IMR-90 (cell line): ENCODE measurements around the gene CARD18. TPM values are rescaled to one million over a fixed set of nuclear protein-coding genes. Genes with fewer than 3 reads are reported as not detected.

Source experiments
- ATAC-seq: fragments of 200-7000 bp; cut with Tn5 transposase; 2 replicates; pipeline ENCODE4 v1.9.1; 2020; ENCODE audit warnings: low read depth, mild to moderate bottlenecking, moderate library complexity
- BruUV-seq: library from RNA; stranded (reverse); fragments of 400-500 nt; replicated peaks from 2 replicates; lab custom pipeline; 2021; lab: Mats Ljungman, UMichigan
- CTCF ChIA-PET: fragments of 300-600 bp; formaldehyde crosslinking; extraction: SDS; loops from one replicate; lab custom pipeline; 2021; ENCODE audit warnings: antibody characterized with exemption; lab: Yijun Ruan, JAX
- POLR2A ChIA-PET: fragments of 300-600 bp; sonication (Branson Sonifier 250); formaldehyde crosslinking; loops from one replicate; lab custom pipeline; 2022; ENCODE audit warnings: antibody characterized with exemption; ENCODE audit not compliant: unreplicated experiment; lab: Charles Lee
- DNase-seq: peaks from one replicate; pipeline ENCODE4 v3.0.0; 2013
- H2AFZ ChIP-seq: replicated peaks from 2 replicates; pipeline ENCODE3; 2013; ENCODE audit warnings: low read length, mild to moderate bottlenecking; ENCODE audit not compliant: poor library complexity
- H2AK5ac ChIP-seq: 2 replicates; pipeline ENCODE4 v1.6.1; 2013; ENCODE audit warnings: low read depth, low read length, inconsistent platforms
- H2AK9ac ChIP-seq: replicated peaks from 2 replicates; pipeline ENCODE3; 2013; ENCODE audit warnings: mild to moderate bottlenecking, low read depth, low read length, moderate library complexity; ENCODE audit not compliant: poor library complexity
- H2BK120ac ChIP-seq: 2 replicates; pipeline ENCODE4 v1.6.1; 2013; ENCODE audit warnings: low read depth, low read length, inconsistent platforms
- H2BK15ac ChIP-seq: 3 replicates; pipeline ENCODE4 v1.6.1; 2013; ENCODE audit warnings: low read depth, low read length, inconsistent platforms
- H2BK20ac ChIP-seq: 2 replicates; pipeline ENCODE4 v1.6.1; 2013; ENCODE audit warnings: low read depth, mild to moderate bottlenecking, inconsistent platforms, low read length, moderate library complexity
- H2BK5ac ChIP-seq: 2 replicates; pipeline ENCODE4 v1.6.1; 2013; ENCODE audit warnings: mild to moderate bottlenecking, low read depth, low read length, inconsistent platforms; ENCODE audit not compliant: poor library complexity, severe bottlenecking
- H3K14ac ChIP-seq: replicated peaks from 2 replicates; pipeline ENCODE4 v1.6.1; 2013; ENCODE audit warnings: low read depth, low read length, inconsistent platforms
- H3K18ac ChIP-seq: 2 replicates; pipeline ENCODE4 v1.6.1; 2013; ENCODE audit warnings: low read depth, low read length, control low read depth
- H3K23ac ChIP-seq: 2 replicates; pipeline ENCODE4 v1.6.1; 2013; ENCODE audit warnings: low read depth, low read length, inconsistent platforms
- H3K27ac ChIP-seq: 2 replicates; pipeline ENCODE4 v1.5.1; 2013; ENCODE audit warnings: mild to moderate bottlenecking, control low read depth, low read length; ENCODE audit not compliant: insufficient read depth
- H3K27me3 ChIP-seq: 2 replicates; pipeline ENCODE4 v1.6.1; 2013; ENCODE audit warnings: low read length; ENCODE audit not compliant: control insufficient read depth, insufficient read depth
- H3K36me3 ChIP-seq: 2 replicates; pipeline ENCODE4 v1.6.1; 2013; ENCODE audit warnings: low read length, mixed read lengths; ENCODE audit not compliant: control insufficient read depth, insufficient read depth
- H3K4ac ChIP-seq: 2 replicates; pipeline ENCODE4 v1.6.1; 2013; ENCODE audit warnings: low read depth, low read length, inconsistent platforms
- H3K4me1 ChIP-seq: 2 replicates; pipeline ENCODE4 v1.6.1; 2013; ENCODE audit warnings: low read length, mixed read lengths; ENCODE audit not compliant: control insufficient read depth, insufficient read depth
- H3K4me2 ChIP-seq: 2 replicates; pipeline ENCODE4 v1.6.1; 2013; ENCODE audit warnings: low read depth, mild to moderate bottlenecking, control low read depth, low read length, moderate library complexity
- H3K4me3 ChIP-seq: 2 replicates; pipeline ENCODE4 v1.5.1; 2013; ENCODE audit warnings: low read depth, mild to moderate bottlenecking, control low read depth, low read length, moderate library complexity; ENCODE audit not compliant: insufficient read depth
- H3K56ac ChIP-seq: 2 replicates; pipeline ENCODE4 v1.6.1; 2013; ENCODE audit warnings: low read length, inconsistent platforms; ENCODE audit not compliant: insufficient read depth; ENCODE audit errors: extremely low read depth
- H3K79me1 ChIP-seq, 2 experiments: 2 replicates each; pipeline ENCODE4 v1.6.1; 2013; ENCODE audit warnings: low read length in 2 of 2, inconsistent platforms in 1 of 2, low read depth in 1 of 2
- H3K9ac ChIP-seq: 2 replicates; pipeline ENCODE4 v1.6.1; 2013; ENCODE audit warnings: low read depth, low read length, control low read depth
- H3K9me1 ChIP-seq: 2 replicates; pipeline ENCODE4 v1.6.1; 2013; ENCODE audit warnings: low read length, inconsistent platforms; ENCODE audit not compliant: insufficient read depth
- H3K9me3 ChIP-seq: 2 replicates; pipeline ENCODE4 v1.6.1; 2013; ENCODE audit warnings: low read length; ENCODE audit not compliant: control insufficient read depth, insufficient read depth
- H4K20me1 ChIP-seq: 2 replicates; pipeline ENCODE4 v1.6.1; 2013; ENCODE audit warnings: low read length, inconsistent platforms; ENCODE audit not compliant: insufficient read depth
- H4K5ac ChIP-seq: 2 replicates; pipeline ENCODE4 v1.6.1; 2013; ENCODE audit warnings: mild to moderate bottlenecking, low read depth, low read length, control low read depth
- H4K8ac ChIP-seq, 2 experiments: 2 replicates each; pipeline ENCODE4 v1.6.1; 2013; ENCODE audit warnings: low read depth in 2 of 2, low read length in 2 of 2, control low read depth in 1 of 2, inconsistent platforms in 1 of 2
- H4K91ac ChIP-seq: 2 replicates; pipeline ENCODE4 v1.6.1; 2013; ENCODE audit warnings: low read depth, low read length, inconsistent platforms; ENCODE audit not compliant: insufficient read depth
- CEBPB ChIP-seq: IDR thresholded peaks from 2 replicates; pipeline ENCODE4 v1.6.1; 2012; ENCODE audit warnings: low read depth, low read length, improper control_type of control experiment
- CHD1 ChIP-seq: IDR thresholded peaks from 2 replicates; pipeline ENCODE4 v1.6.1; 2012; ENCODE audit warnings: low read depth, low read length, improper control_type of control experiment
- FOS ChIP-seq: fragments of 150-350 bp; IDR thresholded peaks from 2 replicates; pipeline ENCODE4 v1.6.1; 2016; ENCODE audit warnings: low read depth, low read length
- MAFK ChIP-seq: IDR thresholded peaks from 2 replicates; pipeline ENCODE4 v1.6.1; 2012; ENCODE audit warnings: low read depth, low read length, improper control_type of control experiment
- MAZ ChIP-seq: IDR thresholded peaks from 2 replicates; pipeline ENCODE4 v1.6.1; 2012; ENCODE audit warnings: low read depth, mild to moderate bottlenecking, low read length, improper control_type of control experiment, moderate library complexity, borderline replicate concordance
- MXI1 ChIP-seq: IDR thresholded peaks from 2 replicates; pipeline ENCODE4 v1.6.1; 2012; ENCODE audit warnings: low read depth, mild to moderate bottlenecking, low read length, moderate library complexity, borderline replicate concordance
- POLR2A ChIP-seq: IDR thresholded peaks from 2 replicates; pipeline ENCODE4 v1.6.1; 2012; ENCODE audit warnings: mild to moderate bottlenecking, low read depth, low read length
- RAD21 ChIP-seq: IDR thresholded peaks from 2 replicates; pipeline ENCODE4 v1.6.1; 2012; ENCODE audit warnings: low read length, improper control_type of control experiment
- RFX5 ChIP-seq: IDR thresholded peaks from 2 replicates; pipeline ENCODE4 v1.8.0; 2012; ENCODE audit warnings: low read depth, mild to moderate bottlenecking, low read length, moderate library complexity
- SMC3 ChIP-seq: fragments of 150-350 bp; IDR thresholded peaks from 2 replicates; pipeline ENCODE4 v1.6.1; 2016; ENCODE audit warnings: low read depth, mild to moderate bottlenecking, antibody characterized with exemption, low read length, moderate library complexity
- WGBS, 2 experiments: methylation state at CpG; one replicate each; pipeline versions ENCODE4 v1.1.5 to v1.1.7; 2013; ENCODE audit warnings: missing lambda C conversion rate in 2 of 2; ENCODE audit not compliant: insufficient read length in 1 of 2; ENCODE audit errors: extremely low coverage in 2 of 2; 5-methylcytosine and 5-hydroxymethylcytosine counted together
- dilution Hi-C: fragments of 300-500 bp; cut with HindIII; formaldehyde crosslinking; loops from one replicate; pipeline ENCODE4 v1.14.3; 2018; ENCODE audit warnings: low sequenced_read_pairs; ENCODE audit not compliant: unreplicated experiment
- in situ Hi-C: fragments of 300-500 bp; cut with MboI; formaldehyde crosslinking; loops from 3 replicates; pipeline ENCODE4 v1.14.3; 2019; ENCODE audit warnings: low sequenced_read_pairs, inconsistent platforms, mixed read lengths
- intact Hi-C: fragments of 100-400 bp; cut with micrococcal nuclease; formaldehyde crosslinking; loops from 2 replicates; pipeline ENCODE4 v1.10.0; 2022
- polyA plus RNA-seq, 3 experiments: library from polyadenylated mRNA; depleted of rRNA; stranded (reverse); fragments of >200 nt; gene quantifications; 2 replicates each; pipeline ENCODE4 v1.2.3, GENCODE V29; 2012; ENCODE audit warnings: low replicate concordance in 1 of 3
- total RNA-seq: library from RNA; depleted of rRNA; stranded (reverse); fragments of >200 nt; gene quantifications from 2 replicates; pipeline ENCODE4 v1.2.3, GENCODE V29; 2012
- TF ChIP-seq, protein P1 (sequence below): conservative IDR thresholded peaks from 2 replicates; pipeline ENCODE4 v1.5.1; 2012; ENCODE audit warnings: mild to moderate bottlenecking, low read depth, low read length, improper control_type of control experiment
- TF ChIP-seq, protein P2 (sequence below): fragments of 150-350 bp; IDR thresholded peaks from 2 replicates; pipeline ENCODE4 v1.6.1; 2017; ENCODE audit warnings: mild to moderate bottlenecking, antibody characterized with exemption, low read length, low read depth
- TF ChIP-seq, protein P3 (sequence below): fragments of 150-350 bp; IDR thresholded peaks from 2 replicates; pipeline ENCODE4 v1.6.1; 2016; ENCODE audit warnings: low read depth, mild to moderate bottlenecking, low read length, moderate library complexity, borderline replicate concordance

CARD18 gene
- total and polyA plus RNA-seq, 2 of the 4 experiments (the other 2 are of a cell fraction): not detected

DNA sequence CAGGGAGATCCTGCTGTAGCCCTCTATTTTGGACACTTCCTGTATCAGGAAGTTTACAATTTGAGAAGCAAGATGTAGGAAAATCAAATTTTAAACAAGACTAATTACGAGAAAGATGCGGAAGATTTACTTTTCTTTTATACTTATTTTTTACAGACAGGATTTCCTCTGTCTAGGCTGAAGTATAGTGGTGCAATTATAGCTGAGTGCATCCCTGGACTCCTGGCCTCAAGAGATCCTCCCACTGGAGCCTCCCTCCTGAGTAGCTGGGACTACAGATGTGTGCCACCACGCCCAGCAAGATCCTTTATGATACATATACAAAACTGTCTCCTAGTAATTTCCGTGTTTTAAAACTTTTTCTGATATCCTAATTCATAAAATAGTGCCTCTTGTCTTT is 17.2 kb upstream of the CARD18 start:
- no peak overlapping the region for H2AFZ ChIP-seq
- H2AK5ac ChIP-seq: no peak overlapping the region
- H2BK20ac ChIP-seq: no peak overlapping the region
- no peak overlapping the region for H2BK15ac ChIP-seq
- H3K14ac ChIP-seq: no peak overlapping the region
- H4K8ac ChIP-seq: no peak overlapping the region
- in situ Hi-C loops (no loop called here), intact Hi-C loops (no loop called here), dilution Hi-C loops (no loop called here)
- H3K36me3 ChIP-seq: no peaks in the 10 kb centered on the region
- H3K23ac ChIP-seq: no peak overlapping the region
- DNase-seq (no peak), ATAC-seq (no peak)
- no peaks in the 10 kb centered on the region for H3K27me3 ChIP-seq
- no peak overlapping the region for H3K9ac ChIP-seq
- no peak overlapping the region for H3K56ac ChIP-seq
- POLR2A ChIA-PET: no interaction called here
- no peak overlapping the region for H4K5ac ChIP-seq
- no peak overlapping the region for H3K4me3 ChIP-seq
- no peaks in the 10 kb centered on the region for H3K9me3 ChIP-seq
- H3K4me2 ChIP-seq: no peak overlapping the region
- no peak overlapping the region for H3K27ac ChIP-seq
- no peak overlapping the region for H3K18ac ChIP-seq
- H4K91ac ChIP-seq: no peak overlapping the region
- CTCF ChIA-PET: no interaction called here
- H3K4me1 ChIP-seq: peaks cover 5% of the 10 kb centered on the region
- H2BK120ac ChIP-seq: no peak overlapping the region
- no peak overlapping the region for H2BK5ac ChIP-seq
- H3K79me1 ChIP-seq: no peaks in the 10 kb centered on the region
- no TSS peak for BruUV-seq
- H2AK9ac ChIP-seq: no peak overlapping the region
- TF ChIP-seq CHD1: no peak
- TF ChIP-seq SMC3: no peak
- TF ChIP-seq, protein P1, sequence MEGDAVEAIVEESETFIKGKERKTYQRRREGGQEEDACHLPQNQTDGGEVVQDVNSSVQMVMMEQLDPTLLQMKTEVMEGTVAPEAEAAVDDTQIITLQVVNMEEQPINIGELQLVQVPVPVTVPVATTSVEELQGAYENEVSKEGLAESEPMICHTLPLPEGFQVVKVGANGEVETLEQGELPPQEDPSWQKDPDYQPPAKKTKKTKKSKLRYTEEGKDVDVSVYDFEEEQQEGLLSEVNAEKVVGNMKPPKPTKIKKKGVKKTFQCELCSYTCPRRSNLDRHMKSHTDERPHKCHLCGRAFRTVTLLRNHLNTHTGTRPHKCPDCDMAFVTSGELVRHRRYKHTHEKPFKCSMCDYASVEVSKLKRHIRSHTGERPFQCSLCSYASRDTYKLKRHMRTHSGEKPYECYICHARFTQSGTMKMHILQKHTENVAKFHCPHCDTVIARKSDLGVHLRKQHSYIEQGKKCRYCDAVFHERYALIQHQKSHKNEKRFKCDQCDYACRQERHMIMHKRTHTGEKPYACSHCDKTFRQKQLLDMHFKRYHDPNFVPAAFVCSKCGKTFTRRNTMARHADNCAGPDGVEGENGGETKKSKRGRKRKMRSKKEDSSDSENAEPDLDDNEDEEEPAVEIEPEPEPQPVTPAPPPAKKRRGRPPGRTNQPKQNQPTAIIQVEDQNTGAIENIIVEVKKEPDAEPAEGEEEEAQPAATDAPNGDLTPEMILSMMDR: no peak
- no peak for TF ChIP-seq RAD21
- TF ChIP-seq, protein P2, sequence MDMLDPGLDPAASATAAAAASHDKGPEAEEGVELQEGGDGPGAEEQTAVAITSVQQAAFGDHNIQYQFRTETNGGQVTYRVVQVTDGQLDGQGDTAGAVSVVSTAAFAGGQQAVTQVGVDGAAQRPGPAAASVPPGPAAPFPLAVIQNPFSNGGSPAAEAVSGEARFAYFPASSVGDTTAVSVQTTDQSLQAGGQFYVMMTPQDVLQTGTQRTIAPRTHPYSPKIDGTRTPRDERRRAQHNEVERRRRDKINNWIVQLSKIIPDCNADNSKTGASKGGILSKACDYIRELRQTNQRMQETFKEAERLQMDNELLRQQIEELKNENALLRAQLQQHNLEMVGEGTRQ: no peak
- no peak for TF ChIP-seq POLR2A
- no peak for TF ChIP-seq MAFK
- no peak for TF ChIP-seq CEBPB
- no peak for TF ChIP-seq MAZ
- TF ChIP-seq, protein P3, sequence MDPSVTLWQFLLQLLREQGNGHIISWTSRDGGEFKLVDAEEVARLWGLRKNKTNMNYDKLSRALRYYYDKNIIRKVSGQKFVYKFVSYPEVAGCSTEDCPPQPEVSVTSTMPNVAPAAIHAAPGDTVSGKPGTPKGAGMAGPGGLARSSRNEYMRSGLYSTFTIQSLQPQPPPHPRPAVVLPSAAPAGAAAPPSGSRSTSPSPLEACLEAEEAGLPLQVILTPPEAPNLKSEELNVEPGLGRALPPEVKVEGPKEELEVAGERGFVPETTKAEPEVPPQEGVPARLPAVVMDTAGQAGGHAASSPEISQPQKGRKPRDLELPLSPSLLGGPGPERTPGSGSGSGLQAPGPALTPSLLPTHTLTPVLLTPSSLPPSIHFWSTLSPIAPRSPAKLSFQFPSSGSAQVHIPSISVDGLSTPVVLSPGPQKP: no peak
- TF ChIP-seq MXI1: no peak
- TF ChIP-seq FOS: no peak
- no peak for TF ChIP-seq RFX5
- WGBS, 2 experiments: no CpG with 5 or more reads among the region's 4 CpGs
- H3K4ac ChIP-seq: no peak overlapping the region
- H3K9me1 ChIP-seq: peaks cover 7% of the 10 kb centered on the region; the same call in 1 of the 2 replicates
- no peaks in the 10 kb centered on the region for H4K20me1 ChIP-seq
